ENCODE data around the gene F2R.
"Not testable (repeated sequence)": the region's sequence is repeated elsewhere in the genome, so short reads cannot be mapped to it uniquely, and the experiment has no call there.

Gene F2R

GRCh38 chr5:76720988-76721569 lies 5.2 kb downstream of the F2R start:
- DNase-seq, result no peak

- no peak for DNase-seq
Measured at GRCh38 chr5:76723266-76723665, 7.3 kb downstream of the F2R start.

GRCh38 chr5:76723906-76724305 lies 8.0 kb downstream of the F2R start:
- no peak for DNase-seq

- no peak for DNase-seq
Measured at GRCh38 chr5:76724871-76725270, 8.9 kb downstream of the F2R start.

- no peak for DNase-seq
Measured at GRCh38 chr5:76728965-76729364, 13.0 kb downstream of the F2R start.

GRCh38 chr5:76729373-76730290 lies 13.7 kb downstream of the F2R start:
- no peak for DNase-seq

- peak; percentile 60 for DNase-seq
Measured at GRCh38 chr5:76732405-76733048, 16.6 kb downstream of the F2R start.

- peak; percentile 76 for DNase-seq
Measured at GRCh38 chr5:76733049-76733417, 17.1 kb downstream of the F2R start.

GRCh38 chr5:76735762-76736545 lies 20.0 kb downstream of the F2R start:
- no peak for DNase-seq

- DNase-seq, result no peak
Measured at GRCh38 chr5:76736679-76737556, 21.0 kb downstream of the F2R start.

GRCh38 chr5:76737846-76738245 lies 21.9 kb downstream of the F2R start:
- DNase-seq, result no peak

- not testable (repeated sequence) for DNase-seq
Measured at GRCh38 chr5:76741506-76741905, 25.6 kb downstream of the F2R start.

GRCh38 chr5:76742583-76742982 lies 26.7 kb downstream of the F2R start:
- DNase-seq, result no peak

GRCh38 chr5:76744632-76745031 lies 28.7 kb downstream of the F2R start:
- no peak for DNase-seq

- DNase-seq, result no peak
Measured at GRCh38 chr5:76745670-76746069, 29.7 kb downstream of the F2R start.

GRCh38 chr5:76746677-76747076 lies 30.8 kb downstream of the F2R start:
- DNase-seq, result no peak

GRCh38 chr5:76747706-76748105 lies 31.8 kb downstream of the F2R start:
- DNase-seq, result no peak

GRCh38 chr5:76751291-76751690 lies 35.4 kb downstream of the F2R start:
- DNase-seq, result no peak

- DNase-seq, result no peak
Measured at GRCh38 chr5:76754668-76755078, 38.7 kb downstream of the F2R start.

GRCh38 chr5:76755779-76756637 lies 40.1 kb downstream of the F2R start:
- no peak for DNase-seq

GRCh38 chr5:76757049-76757448 lies 41.1 kb downstream of the F2R start:
- DNase-seq, result no peak
